ENCODE measurements around the gene KRTAP1-1.
"Not testable (repeated sequence)": the region's sequence is repeated elsewhere in the genome, so short reads cannot be mapped to it uniquely, and the experiment has no call there.

The KRTAP1-1 gene

DNA sequence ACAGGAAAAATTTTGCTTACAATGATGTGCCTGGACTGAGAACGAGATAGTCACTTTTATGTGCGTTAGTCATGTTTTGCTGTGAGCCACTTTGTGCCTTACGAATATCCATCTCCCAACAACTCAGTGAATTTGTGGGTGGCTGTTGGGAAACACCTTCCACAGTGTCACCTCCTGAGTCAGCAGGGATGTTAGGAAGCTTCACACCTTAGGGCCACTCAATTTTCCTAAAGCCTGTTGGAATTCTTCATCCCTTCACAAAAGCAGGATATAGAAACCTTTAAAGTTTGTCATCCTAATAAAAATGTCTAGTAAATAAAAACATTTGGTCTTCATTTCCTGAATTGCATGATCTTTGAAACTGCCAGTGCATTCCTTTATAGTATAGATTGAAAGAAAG lies 28.1 kb downstream of the KRTAP1-1 start:
- DNase-seq (ENCODE audit: low spot score): no peak
- no peak for FAIRE-seq

DNA sequence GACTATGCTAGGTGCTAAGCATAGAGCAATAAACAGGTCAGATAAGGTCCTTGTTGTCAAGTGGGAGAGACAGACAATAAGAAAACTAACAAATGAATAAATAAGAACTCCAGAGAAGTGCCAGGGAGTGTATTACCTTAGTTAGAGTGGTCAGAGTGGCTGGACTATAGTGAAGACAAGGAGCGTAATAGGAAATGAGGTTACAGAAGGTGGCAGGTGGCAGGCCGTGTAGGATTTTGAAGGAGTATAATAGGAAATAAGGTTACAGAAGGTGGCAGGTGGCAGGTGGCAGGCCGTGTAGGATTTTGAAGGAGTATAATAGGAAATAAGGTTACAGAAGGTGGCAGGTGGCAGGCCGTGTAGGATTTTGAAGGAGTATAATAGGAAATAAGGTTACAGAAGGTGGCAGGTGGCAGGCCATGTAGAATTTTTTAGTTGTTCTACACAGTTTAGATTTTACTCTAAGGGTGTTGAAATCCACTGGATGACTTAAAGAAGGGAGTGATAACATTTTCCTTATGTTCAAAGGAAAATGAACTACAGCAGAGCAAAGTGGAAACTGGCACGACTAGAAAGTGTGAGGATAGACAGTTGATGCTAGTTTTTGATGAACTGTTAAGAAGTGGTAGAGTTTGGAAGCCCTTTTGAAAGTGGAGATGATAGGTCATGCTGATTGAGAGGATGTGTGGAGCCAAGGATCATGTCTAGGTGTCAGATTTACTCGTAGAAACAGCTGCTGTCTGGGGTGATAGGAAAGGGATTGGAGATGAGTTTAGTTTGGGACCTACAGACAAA lies 28.7 kb downstream of the KRTAP1-1 start:
- DNase-seq (ENCODE audit: low spot score) (no peak), FAIRE-seq (no peak)

- DNase-seq (ENCODE audit: low spot score): no peak
- FAIRE-seq: no peak
Measured at GRCh38 chr17:41010441-41010840, 30.8 kb downstream of the KRTAP1-1 start.

- FAIRE-seq (no peak), DNase-seq (ENCODE audit: low spot score) (no peak)
Measured at GRCh38 chr17:41009936-41010335, 31.3 kb downstream of the KRTAP1-1 start.

- FAIRE-seq: no peak
- no peak for DNase-seq (ENCODE audit: low spot score)
Measured at GRCh38 chr17:41009301-41009760, 31.9 kb downstream of the KRTAP1-1 start.

DNA sequence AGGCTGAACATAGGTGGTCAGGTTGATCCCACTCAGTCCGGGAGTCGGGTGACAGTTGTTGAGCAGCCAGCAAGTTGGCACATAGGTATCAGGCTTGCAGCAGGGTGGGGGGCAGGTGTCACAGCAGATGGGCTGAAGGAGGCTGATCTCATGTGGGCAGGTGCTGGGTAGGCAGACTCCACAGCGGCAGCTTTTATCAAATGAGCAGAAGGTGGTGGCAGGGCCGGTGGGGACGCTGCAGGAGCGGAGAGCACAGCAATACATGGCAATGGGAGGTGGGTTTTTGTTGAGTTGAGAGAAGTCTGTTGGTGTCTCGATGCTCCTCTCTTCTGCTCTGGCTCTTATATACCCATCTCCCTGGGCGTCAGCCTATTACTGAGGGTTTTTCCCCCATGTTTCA lies 32.4 kb downstream of the KRTAP1-1 start, which contains the start of gene KRTAP3-1:
TSS of gene KRTAP3-1 (minus strand) at position 318 of the 400 bp plus-strand sequence. CDS start at position 264, 54 bp downstream.
- no peak for DNase-seq (ENCODE audit: low spot score)

DNA sequence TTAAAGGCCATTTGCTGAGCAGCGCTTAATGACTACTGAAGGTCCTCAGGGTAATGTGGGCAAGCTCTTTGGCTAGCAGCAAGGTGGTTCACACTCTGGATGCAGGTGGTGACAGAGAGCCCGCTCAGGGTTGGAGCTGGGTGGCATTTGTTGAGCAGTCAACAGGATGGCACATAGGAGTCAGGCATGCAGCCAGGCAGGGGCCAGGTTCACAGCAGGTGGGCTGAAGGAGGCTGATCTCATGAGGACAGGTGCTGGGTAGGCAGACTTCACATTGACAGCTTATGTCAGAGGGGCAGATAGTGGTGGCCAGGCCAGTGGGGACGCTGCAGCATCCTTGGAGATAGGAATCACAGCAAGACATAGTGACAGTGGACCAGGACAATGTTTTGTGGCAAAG lies 36.9 kb downstream of the KRTAP1-1 start:
- FAIRE-seq: no peak

More for the DNA sequence above, 32.4 kb downstream of the KRTAP1-1 start, which contains the start of gene KRTAP3-1:
- FAIRE-seq: no peak

DNA sequence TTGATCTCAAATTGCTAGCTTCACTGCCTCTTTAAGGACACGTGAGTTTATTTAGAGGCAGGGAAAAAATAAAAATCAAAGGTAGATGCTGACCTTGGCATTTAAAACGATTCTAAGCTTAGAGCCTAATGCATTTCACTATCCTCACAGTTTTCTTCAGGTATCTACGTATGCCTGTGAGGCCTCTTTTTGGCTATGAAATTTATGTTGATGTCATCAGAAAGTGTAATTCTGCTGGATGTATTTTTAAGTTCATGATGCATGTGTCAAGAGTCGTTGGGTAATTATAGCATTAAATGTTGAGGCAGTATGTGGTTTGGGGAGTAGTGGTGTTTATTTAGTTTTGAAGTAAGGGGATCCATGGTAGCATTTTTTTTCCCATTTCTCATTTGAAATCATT lies 37.3 kb downstream of the KRTAP1-1 start:
- FAIRE-seq (no peak), DNase-seq (ENCODE audit: low spot score) (no peak)

More for the DNA sequence above, 36.9 kb downstream of the KRTAP1-1 start:
- no peak for DNase-seq (ENCODE audit: low spot score)

- FAIRE-seq (no peak), DNase-seq (ENCODE audit: low spot score) (no peak)
Measured at GRCh38 chr17:41002814-41003213, 38.4 kb downstream of the KRTAP1-1 start.

DNA sequence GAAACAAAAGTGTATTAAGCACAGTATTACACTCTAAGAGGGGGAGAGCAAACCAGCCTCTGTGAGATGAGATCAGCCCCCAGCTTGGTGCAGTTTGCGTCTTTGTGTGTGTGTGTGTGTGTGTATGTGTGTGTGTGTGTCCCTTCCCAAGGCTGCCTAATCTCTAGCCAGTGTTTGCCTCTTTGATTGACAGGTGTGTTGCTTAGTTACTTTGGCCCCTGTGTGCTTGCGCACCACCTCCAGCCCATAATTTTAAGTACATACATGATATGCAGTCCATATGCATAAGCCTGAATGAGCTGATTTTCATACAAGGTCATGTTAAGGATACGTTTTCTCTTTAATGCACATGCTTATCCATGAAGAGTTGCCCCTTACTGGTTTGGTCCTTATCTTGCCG lies 39.5 kb downstream of the KRTAP1-1 start:
- FAIRE-seq: no peak

GRCh38 chr17:40999563-40999962 lies 41.7 kb downstream of the KRTAP1-1 start, which contains the start of gene KRTAP3-2:
Gene KRTAP3-2, minus strand, starts transcription at chr17:40999906. Its CDS starts 53 bp downstream, at chr17:40999853.
- FAIRE-seq: peak; percentile 96
- DNase-seq (ENCODE audit: low spot score): not testable (repeated sequence)

More for the DNA sequence above, 39.5 kb downstream of the KRTAP1-1 start:
- DNase-seq (ENCODE audit: low spot score): no peak

GRCh38 chr17:40997361-40997760 lies 43.9 kb downstream of the KRTAP1-1 start:
- no peak for DNase-seq (ENCODE audit: low spot score)
- no peak for FAIRE-seq

- DNase-seq (ENCODE audit: low spot score): no peak
- no peak for FAIRE-seq
Measured at GRCh38 chr17:40996829-40997228, 44.4 kb downstream of the KRTAP1-1 start.

- FAIRE-seq: no peak
- no peak for DNase-seq (ENCODE audit: low spot score)
Measured at GRCh38 chr17:40995116-40995515, 46.1 kb downstream of the KRTAP1-1 start.

DNA sequence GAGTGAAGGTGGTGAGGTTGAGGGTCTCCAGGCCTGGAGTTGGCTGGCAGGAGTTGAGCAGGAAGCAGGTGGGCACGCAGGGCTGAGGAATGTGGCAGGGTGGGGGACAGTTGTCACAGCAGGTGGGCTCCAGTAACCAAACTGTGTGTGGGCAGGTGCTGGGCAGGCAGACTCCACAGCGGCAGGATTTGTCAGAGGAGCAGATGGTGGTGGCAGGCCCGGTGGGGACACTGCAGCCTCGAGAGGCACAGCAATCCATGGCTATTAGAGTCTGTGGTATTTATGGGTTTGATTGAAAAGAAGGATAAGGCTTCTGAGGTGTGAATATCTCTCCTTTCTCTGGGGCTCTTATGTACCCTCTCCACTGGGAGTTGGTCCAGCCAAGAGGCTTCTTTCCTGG lies 47.4 kb downstream of the KRTAP1-1 start, which contains the start of gene KRTAP3-3:
TSS of gene KRTAP3-3 (minus strand) at position 326 of the 400 bp plus-strand sequence. CDS start at position 259, 67 bp downstream.
- DNase-seq (ENCODE audit: low spot score) (no peak), FAIRE-seq (peak; percentile 75)

DNA sequence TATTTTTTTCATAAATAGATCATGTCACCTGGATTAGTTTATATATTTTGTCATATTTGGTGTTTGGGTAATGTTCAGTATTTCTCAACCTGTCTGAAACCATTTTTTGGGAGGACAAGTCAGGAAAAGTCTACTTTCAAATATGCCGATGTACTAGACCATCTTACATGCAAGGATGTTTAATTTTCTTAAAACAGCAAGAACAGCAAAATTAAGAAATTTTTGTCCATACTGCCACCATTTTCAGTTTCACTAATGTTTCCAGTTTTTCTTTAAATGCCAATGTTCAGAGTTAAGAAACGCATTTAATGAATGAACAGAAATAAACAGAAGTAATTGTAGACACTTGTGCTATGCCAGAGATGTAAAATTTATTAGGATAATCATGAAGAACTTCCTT lies 48.2 kb downstream of the KRTAP1-1 start:
- DNase-seq (ENCODE audit: low spot score): no peak
- FAIRE-seq: no peak

- no peak for FAIRE-seq
- no peak for DNase-seq (ENCODE audit: low spot score)
Measured at GRCh38 chr17:40992666-40993065, 48.6 kb downstream of the KRTAP1-1 start.

Data from urothelium cell line (cell line).